GOT3 (cell line): Measurements from ENCODE around the gene SPTAN1.
"Not testable (repeated sequence)": the region's sequence is repeated elsewhere in the genome, so short reads cannot be mapped to it uniquely, and the experiment has no call there.

Experiments
- DNase-seq: peaks from one replicate; lab custom pipeline; 2025; ENCODE audit warnings: mixed read lengths; lab: John Stamatoyannopoulos, UW

The SPTAN1 gene

GRCh38 chr9:128552744-128553440 lies 505 bp downstream of the SPTAN1 start:
- DNase-seq: no peak

DNA sequence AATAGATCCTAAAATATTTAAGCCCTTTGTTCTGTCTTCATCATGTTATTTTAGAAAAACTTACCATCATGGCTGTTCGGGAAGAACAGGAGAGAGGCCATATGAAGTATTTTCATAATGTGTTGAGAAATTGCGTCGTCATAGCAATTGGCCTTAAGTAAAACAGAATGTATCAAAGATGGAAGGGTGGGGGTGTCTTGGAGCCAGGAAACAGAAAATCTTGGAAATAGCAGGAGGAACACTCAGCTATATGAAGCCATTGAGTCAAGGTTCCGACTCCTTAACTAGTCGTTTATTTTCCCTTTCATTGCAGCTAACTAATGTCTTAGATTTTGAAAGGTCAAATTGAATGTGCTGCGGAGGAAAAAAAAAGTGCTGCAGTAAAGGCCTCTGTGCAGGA lies 1.3 kb downstream of the SPTAN1 start:
- DNase-seq: no peak

DNA sequence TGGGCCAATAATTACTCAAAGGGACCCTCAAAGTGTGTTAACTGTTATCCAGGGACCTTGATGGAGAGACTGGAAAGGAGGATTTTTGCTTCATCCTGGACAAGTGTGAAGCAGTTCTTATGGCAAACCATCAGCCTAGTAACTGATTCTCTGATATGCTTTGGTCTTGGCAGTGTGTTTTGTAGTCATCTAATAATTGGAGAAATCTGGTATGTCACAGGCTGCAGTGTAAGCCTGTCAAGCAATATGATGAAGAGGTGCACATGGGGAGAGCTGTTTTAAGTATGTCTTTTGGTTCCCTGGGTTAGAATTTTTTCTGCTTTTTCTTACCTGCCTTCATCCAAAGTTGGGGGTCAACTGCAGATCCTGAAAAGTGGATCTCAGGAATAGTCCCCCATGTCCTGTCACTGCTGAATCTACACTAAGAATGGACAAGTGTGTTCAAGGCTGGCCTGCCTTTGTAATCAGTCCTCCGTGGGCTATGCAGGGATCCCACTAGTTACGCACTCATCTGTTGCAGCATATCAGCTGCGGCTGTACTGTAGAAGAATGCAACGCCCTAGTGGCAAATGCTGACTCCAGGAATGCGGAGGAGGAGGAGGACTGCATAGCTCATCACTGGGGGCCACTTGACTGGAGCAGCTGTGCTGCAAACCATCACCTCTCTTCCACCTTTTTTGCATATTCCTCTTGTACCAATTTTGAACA lies 1.9 kb downstream of the SPTAN1 start:
- DNase-seq: no peak

- DNase-seq: no peak
These were observed 2.9 kb downstream of the SPTAN1 start for GRCh38 chr9:128555180-128555721.

DNA sequence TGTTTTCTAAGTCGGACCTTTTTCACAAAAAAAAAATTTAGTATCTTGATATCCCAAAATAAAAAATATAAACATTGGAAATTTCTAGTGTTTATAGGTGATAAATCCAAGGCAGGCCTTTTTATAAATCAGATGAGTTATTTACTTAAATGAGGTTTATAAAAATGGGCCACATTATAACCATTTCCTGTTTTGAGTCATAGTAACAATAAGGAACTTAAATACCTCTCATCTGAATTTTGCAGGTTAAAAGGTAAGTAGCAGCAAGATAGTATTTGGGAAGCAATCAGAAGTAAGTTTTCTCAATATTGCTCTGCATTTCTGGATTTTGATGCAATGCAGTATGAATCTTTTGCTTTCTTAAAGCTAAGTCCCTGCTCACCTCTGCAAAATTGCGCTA lies 3.9 kb downstream of the SPTAN1 start:
- DNase-seq: no peak

GRCh38 chr9:128556926-128557634 lies 4.7 kb downstream of the SPTAN1 start:
- DNase-seq: no peak

DNA sequence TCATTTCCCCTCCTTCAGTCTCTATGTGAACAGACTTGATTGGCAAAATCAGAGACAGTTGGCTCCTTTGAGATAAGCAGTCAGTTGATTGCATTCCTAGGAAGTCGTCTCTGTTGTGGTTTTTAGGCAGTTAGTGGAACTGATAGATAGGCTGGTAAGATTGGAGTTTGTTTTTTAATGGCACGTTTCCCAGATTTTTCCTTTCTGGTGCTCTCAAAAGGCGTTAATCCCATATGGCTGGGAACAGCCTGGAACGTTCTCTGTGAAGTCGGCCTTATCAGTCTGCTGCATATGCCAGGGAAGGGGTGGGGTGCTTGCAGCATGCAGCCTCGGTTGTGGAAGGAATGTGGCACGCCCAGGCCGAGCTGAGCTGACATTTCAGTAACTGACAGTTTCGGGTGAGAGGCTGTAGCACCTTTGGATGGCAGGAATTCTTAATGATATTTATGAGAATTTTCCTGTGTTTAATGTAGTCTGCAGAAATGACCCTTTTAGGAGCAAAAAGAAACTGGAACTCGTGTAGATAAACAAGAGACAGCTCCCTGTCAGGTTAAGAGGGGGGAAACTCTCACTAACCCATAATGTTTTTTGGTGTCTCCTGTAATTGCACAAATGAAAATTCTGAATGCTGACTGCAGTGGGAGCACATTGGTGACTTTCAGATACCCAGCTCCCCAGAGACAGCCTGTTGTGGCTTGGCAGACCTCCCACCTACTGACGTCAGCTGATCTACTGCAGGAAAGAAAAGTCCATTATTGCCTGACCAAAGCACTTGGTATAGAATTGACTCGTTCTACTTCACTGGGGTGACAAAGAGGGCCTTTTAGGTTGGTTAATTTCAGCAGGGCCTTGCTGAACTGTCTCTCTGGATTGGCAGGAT lies 6.3 kb downstream of the SPTAN1 start:
- peak; percentile 2 for DNase-seq

DNA sequence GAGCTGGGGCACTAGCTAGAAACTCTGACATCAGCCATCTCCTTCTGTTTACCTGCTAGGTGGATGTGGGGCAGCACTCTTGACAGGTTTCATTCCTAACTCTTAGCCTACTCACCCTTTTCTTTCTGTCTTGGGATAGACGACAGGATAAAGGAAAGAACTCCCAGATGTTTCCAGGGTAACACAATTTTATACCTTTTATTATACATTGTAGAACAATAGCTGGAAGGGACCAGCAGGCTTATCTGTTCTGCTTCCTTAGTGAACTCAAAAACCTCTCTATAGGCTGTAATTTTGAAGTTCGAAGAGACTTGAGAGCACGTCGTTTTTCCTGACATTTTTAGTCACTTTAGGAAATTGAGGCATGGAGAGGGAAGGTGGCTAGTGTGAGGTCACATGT lies 13.2 kb downstream of the SPTAN1 start:
- DNase-seq: no peak

GRCh38 chr9:128568470-128569078 lies 16.2 kb downstream of the SPTAN1 start:
- DNase-seq: no peak

GRCh38 chr9:128575469-128575868 lies 23.1 kb downstream of the SPTAN1 start:
- DNase-seq: no peak

DNA sequence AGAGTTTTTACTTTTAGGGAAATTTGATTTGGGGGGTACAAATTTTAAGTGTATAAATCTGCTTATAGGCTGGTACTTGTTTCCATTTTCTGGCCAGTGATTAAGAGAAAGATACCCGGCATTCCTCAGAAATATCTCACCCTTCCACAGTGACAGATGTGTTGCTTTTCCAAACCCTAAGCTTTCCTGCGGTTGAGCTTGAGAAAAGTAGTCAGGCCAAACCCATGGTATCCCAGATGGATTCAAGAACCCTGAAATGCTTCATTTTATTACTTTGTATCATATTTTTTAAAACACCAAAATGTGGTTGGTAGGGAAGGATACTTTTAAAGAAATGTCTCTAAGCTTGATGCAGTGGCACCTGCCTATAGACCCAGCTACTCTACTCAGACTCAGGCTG lies 23.5 kb downstream of the SPTAN1 start:
- no peak for DNase-seq

GRCh38 chr9:128577206-128577605 lies 24.8 kb downstream of the SPTAN1 start:
- no peak for DNase-seq

DNA sequence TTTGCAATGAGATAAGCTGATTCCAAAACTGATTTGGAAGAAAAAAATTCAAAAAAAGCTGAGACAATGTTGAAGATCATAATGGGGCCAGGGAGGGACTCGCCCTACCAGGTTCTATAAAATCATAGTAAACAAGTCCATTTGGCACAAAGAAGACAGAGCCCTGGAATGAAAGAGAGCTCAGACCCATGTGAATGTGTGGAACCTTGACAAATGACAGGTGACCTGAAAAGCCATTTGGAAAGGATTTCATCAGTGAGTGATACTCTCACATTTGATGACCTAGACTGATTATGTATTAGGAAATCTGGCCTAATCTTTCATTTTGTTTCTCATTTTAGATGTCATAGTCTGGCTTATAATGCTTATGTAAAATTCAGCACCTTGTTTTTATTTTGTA lies 26.8 kb downstream of the SPTAN1 start:
- no peak for DNase-seq

DNA sequence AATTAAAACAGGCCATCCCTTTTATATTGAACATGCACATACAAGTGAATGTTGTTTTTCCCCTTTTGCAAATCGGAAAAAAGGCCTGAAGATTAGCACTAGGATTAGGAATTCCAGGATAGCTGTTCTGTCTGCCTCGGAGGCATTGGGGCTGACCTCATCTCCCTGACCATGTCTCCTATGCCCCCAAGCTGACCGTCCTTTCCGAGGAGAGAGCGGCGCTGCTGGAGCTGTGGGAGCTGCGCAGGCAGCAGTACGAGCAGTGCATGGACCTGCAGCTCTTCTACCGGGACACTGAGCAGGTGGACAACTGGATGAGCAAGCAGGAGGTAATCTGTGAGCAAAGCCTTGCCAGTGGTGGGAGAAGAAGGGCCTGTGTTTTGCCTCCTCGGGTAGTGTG lies 28.3 kb downstream of the SPTAN1 start:
- no peak for DNase-seq

GRCh38 chr9:128585155-128585554 lies 32.8 kb downstream of the SPTAN1 start:
- not testable (repeated sequence) for DNase-seq

GRCh38 chr9:128586934-128587333 lies 34.5 kb downstream of the SPTAN1 start:
- DNase-seq: not testable (repeated sequence)

- no peak for DNase-seq
These were observed 35.1 kb downstream of the SPTAN1 start for GRCh38 chr9:128587453-128587852.

- DNase-seq: no peak
These were observed 36.3 kb downstream of the SPTAN1 start for GRCh38 chr9:128588581-128589233.

DNA sequence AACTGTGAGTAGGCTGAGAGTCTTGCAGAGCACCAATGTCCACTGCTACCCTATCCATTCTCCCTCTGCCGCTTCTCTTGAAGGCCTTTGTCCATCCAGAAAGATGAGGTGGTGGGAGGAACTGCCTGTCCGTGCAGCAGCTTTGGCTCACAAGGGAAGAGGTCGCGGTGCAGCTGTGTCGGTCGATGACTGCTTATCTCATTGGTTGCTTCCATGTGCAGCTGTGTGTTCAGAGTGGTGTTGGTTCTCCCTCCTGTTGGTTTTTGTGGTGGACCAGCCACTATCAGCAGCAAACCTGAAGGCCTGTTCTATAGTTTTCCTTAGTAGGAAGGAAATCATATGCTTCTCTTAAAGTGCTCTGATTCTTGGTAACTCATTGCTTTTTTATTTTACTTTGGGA lies 40.7 kb downstream of the SPTAN1 start:
- DNase-seq: no peak

DNA sequence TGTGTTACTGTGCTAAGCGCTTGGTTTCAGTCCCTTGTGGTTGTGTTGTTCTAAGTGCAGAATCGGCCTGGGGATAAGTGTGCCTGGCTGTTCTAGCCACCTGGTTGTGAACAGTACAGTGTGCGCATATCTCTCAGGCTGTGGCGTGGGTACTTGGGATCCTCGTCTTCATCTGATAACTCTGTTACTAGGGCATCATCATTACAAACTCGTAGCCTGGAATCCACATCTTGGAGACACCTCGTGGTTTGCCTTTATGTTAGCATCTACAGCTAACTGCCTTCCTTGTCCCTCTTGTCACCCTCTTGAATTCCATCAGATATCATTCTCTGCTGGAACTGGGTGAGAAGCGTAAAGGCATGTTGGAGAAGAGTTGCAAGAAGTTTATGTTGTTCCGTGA lies 41.5 kb downstream of the SPTAN1 start:
- no peak for DNase-seq

- no peak for DNase-seq
These were observed 43.1 kb downstream of the SPTAN1 start for GRCh38 chr9:128595471-128595870.
